ENCODE data around the gene MACROH2A1.

Gene MACROH2A1

GRCh38 chr5:135398855-135399793, at the start of gene MACROH2A1:
Gene MACROH2A1 (minus strand): TSS chr5:135399231. CDS start chr5:135389093, 10,138 bp downstream.
- TF ChIP-seq CTCF (IDR thresholded peaks at IDR 0.05; ENCODE audit: low read depth, low read length): no peak
- no peaks in the 10 kb centered on the region for H3K27me3 ChIP-seq (ENCODE audit: insufficient read depth, low read depth, severe bottlenecking)
- DNase-seq: peak; percentile 87
- peaks cover 36% of the 10 kb centered on the region for H3K36me3 ChIP-seq
- H3K9me3 ChIP-seq (ENCODE audit: severe bottlenecking): no peaks in the 10 kb centered on the region
- peak within 1 kb of the TSS; percentile 94 for H3K27ac ChIP-seq
- peak within 1 kb of the TSS; percentile 94 for H3K4me3 ChIP-seq (ENCODE audit: low read depth, low read length)

GRCh38 chr5:135448071-135448739, 49.2 kb upstream of the MACROH2A1 start:
- no peak for TF ChIP-seq CTCF (IDR thresholded peaks at IDR 0.05; ENCODE audit: low read depth, low read length)
- DNase-seq: no peak
- Histone ChIP-seq H3K27me3 (ENCODE audit: insufficient read depth, low read depth, severe bottlenecking) (no peaks in the 10 kb centered on the region), H3K27ac (no peak overlapping the region), H3K9me3 (ENCODE audit: severe bottlenecking) (no peaks in the 10 kb centered on the region), H3K36me3 (no peaks in the 10 kb centered on the region), H3K4me3 (ENCODE audit: low read depth, low read length) (no peak overlapping the region)

- no peaks in the 10 kb centered on the region for H3K36me3 ChIP-seq
- no peaks in the 10 kb centered on the region for H3K9me3 ChIP-seq (ENCODE audit: severe bottlenecking)
- TF ChIP-seq CTCF (IDR thresholded peaks at IDR 0.05; ENCODE audit: low read depth, low read length): no peak
- H3K4me3 ChIP-seq (ENCODE audit: low read depth, low read length): no peak within 1 kb of the TSS
- no peaks in the 10 kb centered on the region for H3K27me3 ChIP-seq (ENCODE audit: insufficient read depth, low read depth, severe bottlenecking)
- no peak within 1 kb of the TSS for H3K27ac ChIP-seq
- DNase-seq: no peak
Measured at GRCh38 chr5:135447298-135447929, 48.4 kb upstream of the MACROH2A1 start, which contains the start of gene DCANP1. Gene DCANP1 (minus strand): TSS chr5:135447348. CDS start chr5:135447108, 240 bp downstream.

GRCh38 chr5:135446615-135447014, 47.6 kb upstream of the MACROH2A1 start:
- Histone ChIP-seq H3K27me3 (ENCODE audit: insufficient read depth, low read depth, severe bottlenecking) (no peaks in the 10 kb centered on the region), H3K9me3 (ENCODE audit: severe bottlenecking) (no peaks in the 10 kb centered on the region), H3K27ac (no peak overlapping the region), H3K4me3 (ENCODE audit: low read depth, low read length) (no peak overlapping the region), H3K36me3 (no peaks in the 10 kb centered on the region)
- TF ChIP-seq CTCF (IDR thresholded peaks at IDR 0.05; ENCODE audit: low read depth, low read length): no peak
- DNase-seq: no peak

GRCh38 chr5:135446206-135446605, 47.2 kb upstream of the MACROH2A1 start:
- Histone ChIP-seq H3K4me3 (ENCODE audit: low read depth, low read length) (no peak overlapping the region), H3K27me3 (ENCODE audit: insufficient read depth, low read depth, severe bottlenecking) (no peaks in the 10 kb centered on the region), H3K9me3 (ENCODE audit: severe bottlenecking) (no peaks in the 10 kb centered on the region), H3K36me3 (no peaks in the 10 kb centered on the region), H3K27ac (no peak overlapping the region)
- DNase-seq: no peak
- no peak for TF ChIP-seq CTCF (IDR thresholded peaks at IDR 0.05; ENCODE audit: low read depth, low read length)

All from WERI-Rb-1 (cell line).